Hematopoietic multipotent progenitor cell (in vitro differentiated cells): ENCODE measurements around the gene ARHGEF16. TPM values are rescaled to one million over a fixed set of nuclear protein-coding genes. Genes with fewer than 3 reads are reported as not detected.

Source experiments
- DNase-seq, 3 donors: peaks; one replicate each; pipeline ENCODE4 v3.0.0-alpha.2; 2011 to 2015; ENCODE audit warnings: low read depth in 2 of 3, low spot score in 2 of 3
- total RNA-seq: library from RNA; depleted of rRNA; stranded (reverse); fragments of >200 nt; gene quantifications from one replicate; pipeline ENCODE4 v1.2.3, GENCODE V29; 2012

ARHGEF16 gene
- total RNA-seq, 1 donor: 0.27 TPM

DNA sequence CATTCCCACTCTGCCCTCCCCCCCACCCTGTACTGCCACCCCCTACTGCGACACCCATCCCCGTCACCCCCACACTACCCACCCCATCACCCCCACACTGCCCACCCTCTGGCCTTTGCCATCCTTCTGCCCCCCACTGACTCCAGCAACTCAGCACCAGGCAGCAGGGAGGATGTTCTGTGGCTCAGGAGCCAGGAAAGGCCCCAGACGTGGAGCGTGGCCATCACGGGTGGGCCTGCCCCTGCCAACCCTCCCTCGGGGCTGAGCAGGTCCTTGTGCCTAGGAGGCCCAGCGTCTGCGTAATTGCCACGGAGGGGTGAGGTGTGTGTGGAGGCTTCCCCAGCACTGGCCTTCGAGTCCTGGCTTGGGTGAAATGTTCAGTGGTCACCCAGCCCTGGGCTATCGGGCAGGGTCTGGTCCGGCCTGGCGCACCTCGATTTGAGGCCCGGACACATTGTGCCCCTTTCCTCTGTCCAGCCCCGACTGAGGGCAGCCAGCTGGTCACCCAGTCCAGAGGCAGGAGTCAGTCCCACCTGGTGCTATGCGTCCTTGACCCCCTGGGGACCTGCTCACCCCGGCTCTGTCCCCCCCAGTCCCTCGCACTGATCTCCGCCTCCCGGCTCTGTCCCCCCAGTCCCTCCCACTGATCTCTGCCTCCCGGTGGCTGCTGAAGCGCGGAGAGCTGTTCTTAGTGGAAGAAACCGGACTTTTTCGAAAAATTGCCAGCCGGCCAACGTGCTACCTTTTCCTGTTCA, 23.0 kb downstream of the ARHGEF16 start:
- DNase-seq: no peak

DNA sequence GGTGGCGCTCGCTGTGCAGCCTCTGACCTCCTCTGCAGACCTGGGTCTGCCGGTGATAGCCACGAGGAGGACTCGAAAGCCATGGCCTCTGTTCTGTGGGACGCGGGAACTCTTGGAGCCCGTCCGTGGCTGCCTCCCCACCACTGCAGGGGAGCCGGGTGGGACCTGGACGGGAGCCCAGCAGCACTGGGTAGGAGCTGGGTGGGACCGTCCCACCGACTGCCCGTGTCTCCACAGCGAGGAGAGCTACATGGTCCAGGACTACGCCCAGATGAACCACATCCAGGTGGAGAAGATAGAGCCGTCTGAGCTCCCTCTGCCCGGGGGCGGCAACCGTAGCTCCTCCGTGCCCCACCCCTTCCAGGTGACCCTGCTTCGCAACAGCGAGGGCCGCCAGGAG, 23.7 kb downstream of the ARHGEF16 start:
- DNase-seq: no peak

DNA sequence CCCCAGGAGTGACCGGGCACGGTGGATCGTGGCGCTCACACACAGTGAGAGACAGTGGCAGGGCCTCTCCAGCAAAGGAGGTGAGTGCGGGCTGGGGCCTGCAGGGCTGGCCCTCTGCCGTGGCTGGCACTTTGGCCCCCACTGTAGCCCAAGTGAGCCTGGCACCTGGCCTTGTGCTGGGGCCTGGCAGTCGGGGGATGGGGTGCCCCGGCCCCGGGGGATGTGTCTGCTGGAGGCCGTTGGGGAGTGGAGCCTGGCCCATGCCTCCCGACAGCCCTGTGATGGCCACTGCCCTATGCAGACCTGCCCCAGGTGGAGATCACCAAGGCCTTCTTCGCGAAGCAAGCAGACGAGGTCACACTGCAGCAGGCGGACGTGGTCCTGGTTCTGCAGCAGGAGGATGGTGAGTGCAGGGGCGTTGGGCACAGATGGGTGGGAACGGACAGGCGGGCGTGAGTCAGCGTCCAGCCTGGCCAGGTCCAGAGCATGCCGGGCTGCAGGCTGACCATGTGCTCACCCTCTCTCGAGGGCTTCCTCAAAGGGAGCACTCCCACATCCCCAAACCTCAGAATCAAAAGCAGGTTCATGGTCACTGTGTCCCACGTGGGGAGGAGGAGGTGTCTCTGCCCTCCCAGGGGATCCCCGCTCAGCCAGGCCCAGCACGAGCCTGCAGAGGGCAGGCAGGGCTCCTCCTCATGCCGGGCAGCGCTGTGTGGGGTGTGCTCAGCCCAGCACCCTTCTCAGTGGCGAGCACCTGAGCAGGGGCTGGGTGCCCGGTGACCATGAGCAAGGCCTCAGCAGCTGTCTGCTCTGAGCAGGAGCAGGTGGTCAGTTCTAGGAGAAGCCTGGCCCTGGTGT, 25.3 kb downstream of the ARHGEF16 start:
- DNase-seq: no peak

DNA sequence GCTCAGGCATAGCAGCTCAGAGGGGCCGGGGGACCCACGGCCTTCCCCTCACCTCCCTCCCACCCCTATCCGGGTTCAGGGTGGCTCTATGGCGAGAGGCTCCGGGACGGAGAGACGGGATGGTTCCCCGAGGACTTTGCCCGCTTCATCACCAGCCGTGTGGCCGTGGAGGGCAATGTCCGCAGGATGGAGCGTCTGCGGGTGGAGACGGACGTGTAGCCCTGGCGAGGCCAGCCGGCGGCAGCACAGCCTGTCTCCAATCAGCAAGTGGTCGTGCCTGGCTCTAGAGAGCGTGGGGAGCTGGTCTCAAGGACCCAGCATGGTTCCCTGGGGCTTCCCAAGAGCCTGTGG, 25.9 kb downstream of the ARHGEF16 start:
- no peak for DNase-seq

DNA sequence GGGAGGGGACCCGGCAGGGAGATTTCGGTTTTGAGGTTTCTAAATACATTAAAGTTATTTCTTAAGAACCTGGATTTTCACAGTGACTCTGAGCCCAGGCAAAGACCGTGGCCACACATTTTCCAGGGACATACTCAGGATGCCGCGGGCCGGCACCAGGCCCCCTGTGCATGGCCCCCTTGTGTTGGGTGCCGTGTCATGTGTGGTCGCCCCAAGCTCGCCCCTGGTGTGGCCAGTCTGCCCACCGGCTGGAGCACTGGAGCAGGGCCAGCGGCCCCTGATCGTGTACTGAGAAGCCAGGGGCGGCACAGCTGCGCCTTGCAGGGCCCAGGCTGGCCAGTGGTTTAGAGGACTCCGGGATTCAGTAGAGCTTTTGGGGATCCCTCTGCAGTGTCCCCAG, 26.6 kb downstream of the ARHGEF16 start:
- no peak for DNase-seq

DNA sequence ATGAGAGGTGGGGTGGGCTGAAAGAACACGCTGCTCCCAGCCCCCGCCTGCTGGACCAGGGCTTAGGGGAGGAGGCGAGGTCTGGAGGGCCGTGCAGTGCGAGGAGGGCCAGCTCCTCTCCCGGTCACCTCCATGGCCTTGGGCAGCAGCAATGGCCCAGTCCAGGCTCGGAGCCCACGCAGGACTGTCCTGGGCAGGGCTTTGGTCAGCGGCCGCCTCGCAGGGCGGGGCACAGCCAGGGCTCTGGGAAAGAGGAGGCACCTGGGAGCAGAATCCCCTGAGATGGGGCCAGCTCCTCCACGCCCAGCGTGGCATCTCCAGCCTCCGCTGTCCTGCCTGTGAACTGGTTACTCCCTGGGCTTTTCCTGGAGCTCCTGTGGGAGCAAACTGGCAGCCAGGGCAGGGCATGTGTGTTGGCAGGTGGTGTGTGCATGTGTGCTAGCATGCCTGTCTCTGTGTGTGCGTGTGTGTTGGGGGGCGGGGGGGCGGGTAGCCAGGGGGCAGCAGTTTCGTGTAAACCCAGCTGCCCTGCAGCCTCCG, 27.4 kb downstream of the ARHGEF16 start:
- DNase-seq: no peak

DNA sequence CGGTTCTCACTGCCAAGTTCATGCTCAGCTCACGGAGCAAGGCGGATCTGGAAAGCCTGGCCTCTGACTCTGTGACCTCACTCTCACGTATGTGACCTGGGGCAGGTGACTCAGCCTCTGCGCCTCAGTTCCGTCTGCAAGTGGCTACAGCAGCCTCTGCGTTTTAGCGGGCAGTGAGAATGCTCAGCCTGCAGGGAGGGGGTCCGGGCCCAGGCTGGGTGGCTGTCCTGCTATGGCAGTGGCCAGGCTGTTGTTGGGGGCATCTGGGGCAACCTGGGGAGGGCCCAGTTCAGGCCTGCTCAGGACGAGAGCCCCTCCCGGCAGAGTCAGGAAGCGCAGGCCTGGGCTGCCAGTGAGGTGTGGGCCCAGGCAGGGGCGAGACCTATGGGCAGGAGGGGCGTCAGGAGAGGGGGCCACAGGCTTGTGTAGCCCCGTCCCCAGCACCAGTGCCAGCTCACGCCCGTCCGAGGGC, 27.9 kb downstream of the ARHGEF16 start:
- peak in 1 of 3 donors; percentile 35 for DNase-seq

DNA sequence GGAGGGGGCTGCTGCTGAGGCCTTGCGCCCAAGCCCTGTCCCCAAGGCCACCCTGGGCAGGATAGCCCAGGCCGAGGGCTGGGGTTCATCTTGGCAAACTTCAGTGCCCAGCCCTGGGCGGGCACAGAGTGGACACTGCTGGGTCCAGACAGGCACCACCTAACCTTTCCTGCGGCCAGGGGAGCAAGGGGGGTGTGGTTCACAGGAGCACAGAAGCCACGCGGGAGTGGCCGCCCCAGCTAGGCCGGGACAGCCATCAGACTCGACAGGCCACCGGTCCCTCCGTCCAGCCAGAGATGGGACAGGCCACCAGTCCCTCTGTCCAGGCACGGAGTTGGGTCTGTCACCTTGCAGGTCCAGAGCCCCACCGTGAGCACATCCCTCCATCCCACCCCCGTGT, 28.9 kb downstream of the ARHGEF16 start:
- DNase-seq: no peak

DNA sequence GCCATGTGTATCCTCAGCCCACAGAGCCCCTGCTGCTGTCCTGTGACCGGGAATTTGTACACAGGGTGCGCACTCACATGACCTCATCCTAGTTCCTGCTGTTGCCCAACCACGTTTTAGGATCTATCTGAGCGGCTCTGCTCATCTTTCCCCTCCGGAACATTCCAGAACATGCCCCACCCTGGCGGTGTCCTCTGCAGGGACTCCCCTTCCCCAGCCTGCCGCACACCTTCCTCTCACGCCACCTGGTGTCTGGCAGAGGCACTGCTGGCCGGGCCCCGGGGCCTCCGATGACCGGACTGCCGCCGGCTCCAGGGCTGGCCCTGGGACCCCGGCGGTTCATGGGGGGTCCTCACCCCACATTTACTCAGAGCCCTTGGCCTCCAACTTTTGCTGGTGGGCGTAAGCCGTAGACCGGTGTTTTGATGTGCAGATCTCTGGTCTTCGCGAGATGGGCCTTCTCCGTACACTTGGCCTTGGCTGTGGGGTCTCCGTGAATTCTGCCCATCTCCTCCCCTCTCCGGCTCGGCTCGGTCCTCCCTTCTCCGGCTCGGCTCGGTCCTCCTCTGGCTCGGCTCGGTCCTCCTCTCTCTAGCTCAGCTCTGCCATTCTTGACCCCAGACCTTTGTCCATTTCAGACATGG, 29.5 kb downstream of the ARHGEF16 start:
- DNase-seq: peak in 1 of 3 donors; percentile 49

DNA sequence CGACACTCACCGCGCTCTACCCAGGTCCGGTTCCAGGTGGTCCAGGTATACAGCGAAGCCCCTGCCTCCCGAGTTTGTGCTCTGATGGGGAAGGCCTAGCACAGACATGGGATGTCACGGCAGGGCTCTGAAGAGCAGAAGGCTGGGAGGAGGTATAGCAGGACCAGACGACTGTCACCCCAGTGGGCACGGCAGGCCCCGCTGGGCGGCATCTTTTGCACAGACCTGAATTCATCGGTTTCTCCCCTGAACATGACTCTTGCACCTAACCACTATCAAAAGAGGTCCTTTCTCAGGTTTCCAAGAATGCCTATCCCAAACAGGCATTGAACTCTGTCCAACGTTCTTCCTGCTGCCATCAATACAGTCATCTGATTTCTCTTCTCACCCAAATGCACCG, 30.6 kb downstream of the ARHGEF16 start:
- DNase-seq: no peak

DNA sequence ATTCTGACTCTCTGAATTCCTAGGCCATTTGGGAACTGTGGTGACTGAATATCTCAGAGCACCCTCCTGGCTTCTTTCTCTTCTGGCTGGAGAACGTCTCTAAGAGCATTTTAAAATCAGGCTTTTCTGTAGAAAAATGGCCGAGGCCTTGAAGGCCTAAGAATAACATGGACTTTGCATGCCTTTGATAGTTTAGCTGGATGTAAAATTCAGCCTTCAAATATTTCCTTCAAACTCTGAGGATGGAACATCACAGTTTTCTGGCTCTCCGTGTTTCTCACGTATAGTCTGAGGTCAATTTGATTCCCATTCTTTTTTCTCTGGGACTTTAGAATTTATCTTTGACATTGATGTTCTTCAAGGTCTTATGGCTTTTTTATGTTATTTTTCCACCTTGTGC, 34.0 kb downstream of the ARHGEF16 start:
- DNase-seq: no peak

DNA sequence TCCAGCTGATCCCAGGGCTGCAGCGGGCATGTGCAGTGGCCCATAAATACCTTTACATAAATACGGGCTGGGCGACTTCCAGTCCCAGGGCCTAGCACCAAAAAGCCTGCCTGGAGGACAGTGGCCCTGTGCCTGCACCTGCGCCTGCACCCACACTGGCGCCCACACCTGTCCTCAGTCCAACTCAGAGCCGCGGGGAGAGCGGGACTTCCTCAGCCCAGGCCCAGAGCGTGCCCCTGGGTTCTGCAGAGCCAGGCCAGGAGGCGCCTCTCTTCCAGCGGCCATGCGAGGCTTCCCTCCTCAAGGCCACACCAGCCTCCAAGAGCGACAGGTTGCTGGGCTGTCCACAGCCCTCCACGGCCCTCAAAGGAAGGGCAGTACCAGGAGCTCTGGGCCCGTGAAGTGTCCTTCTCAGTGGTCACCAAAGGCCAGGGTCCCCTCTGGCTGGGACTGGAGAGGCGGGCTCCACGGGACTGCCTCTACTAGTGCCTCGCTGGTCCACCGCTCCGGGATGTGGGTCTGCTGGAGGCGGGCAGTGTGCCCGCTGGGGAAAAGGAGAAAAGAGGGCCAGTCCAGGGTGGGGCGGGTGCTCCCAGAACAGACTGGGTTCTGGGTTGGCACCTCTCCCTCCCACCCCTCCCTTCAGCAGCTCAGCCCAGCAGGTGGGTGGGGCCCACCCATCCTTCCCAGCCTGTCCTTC, 35.7 kb downstream of the ARHGEF16 start:
- no peak for DNase-seq

DNA sequence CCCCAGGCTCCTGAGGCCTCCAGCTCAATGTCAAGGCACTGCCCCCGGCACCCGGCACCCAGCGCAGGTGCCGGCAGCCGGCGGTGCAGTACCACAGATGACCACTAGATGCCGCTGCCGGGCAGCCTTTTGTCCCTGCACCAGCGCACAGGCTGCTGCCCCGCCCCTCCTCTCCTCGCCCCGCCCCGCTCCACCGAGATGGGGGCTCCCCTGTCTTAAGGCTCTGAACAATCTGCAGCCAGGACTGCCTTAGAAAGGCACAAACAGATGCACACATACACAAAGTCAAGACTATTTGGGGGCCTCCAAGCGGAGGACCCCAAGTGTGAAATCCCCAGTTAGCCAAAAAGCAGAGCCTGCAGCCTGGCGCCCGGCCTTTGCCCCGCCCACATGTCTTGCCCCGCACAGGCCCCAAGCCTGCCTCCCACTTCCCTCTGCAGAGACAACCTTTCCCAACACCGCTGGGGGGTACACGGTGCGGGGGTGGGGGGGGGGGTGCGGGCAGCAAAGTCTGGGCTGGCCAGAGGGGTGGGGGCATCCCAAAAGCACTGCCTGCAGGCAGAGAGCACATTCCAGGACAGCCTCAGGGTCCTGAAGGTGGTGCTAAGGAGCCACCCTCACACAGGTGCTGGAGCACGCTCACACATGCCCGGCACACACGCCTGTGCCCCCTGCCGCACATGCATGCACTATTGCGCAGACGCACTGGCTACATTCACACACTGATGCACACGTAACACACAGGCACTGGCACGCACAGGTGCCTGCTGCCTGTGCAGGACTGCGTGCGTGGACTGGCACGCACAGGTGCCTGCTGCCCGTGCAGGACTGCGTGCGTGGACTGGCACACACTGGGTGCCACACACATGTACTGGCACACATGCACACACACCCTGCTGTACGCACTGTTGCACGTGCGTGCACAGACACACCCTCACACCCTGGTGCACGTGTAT, 37.1 kb downstream of the ARHGEF16 start:
- peak; percentile 69 to 84 (median 75) for DNase-seq

DNA sequence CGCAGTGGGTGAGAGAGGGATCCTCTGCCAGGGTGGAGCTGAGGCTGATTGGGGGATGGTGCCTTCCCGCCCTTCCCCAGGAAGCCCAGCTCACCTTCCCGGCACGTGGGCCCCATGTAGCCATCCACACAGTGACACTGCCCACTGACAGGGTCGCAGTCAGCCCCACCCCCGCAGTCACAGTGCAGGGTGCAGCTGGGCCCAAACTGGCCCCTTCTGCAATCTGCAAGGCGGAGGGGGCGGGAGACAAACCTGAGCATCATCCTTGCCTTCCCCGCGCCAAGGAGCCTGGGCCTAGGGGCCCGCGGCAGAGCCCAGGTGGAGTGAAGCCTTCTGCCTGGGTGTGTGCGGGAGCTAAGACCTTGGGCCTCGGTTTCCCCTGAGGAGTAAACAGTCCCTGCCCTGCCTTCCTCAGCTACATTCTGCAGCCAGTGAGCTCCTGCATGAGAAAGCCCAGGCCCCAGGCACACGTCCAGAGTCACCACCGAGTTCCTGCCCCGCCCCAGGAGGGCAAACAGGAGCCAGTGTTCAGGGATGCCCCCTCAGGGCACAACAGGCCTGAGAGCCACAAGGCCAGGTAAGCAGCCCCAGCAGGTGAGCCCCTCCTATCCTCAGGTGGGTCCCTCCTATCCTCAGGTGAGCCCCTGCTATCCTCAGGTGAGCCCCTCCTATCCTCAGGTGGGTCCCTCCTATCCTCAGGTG, 38.2 kb downstream of the ARHGEF16 start:
- no peak for DNase-seq

DNA sequence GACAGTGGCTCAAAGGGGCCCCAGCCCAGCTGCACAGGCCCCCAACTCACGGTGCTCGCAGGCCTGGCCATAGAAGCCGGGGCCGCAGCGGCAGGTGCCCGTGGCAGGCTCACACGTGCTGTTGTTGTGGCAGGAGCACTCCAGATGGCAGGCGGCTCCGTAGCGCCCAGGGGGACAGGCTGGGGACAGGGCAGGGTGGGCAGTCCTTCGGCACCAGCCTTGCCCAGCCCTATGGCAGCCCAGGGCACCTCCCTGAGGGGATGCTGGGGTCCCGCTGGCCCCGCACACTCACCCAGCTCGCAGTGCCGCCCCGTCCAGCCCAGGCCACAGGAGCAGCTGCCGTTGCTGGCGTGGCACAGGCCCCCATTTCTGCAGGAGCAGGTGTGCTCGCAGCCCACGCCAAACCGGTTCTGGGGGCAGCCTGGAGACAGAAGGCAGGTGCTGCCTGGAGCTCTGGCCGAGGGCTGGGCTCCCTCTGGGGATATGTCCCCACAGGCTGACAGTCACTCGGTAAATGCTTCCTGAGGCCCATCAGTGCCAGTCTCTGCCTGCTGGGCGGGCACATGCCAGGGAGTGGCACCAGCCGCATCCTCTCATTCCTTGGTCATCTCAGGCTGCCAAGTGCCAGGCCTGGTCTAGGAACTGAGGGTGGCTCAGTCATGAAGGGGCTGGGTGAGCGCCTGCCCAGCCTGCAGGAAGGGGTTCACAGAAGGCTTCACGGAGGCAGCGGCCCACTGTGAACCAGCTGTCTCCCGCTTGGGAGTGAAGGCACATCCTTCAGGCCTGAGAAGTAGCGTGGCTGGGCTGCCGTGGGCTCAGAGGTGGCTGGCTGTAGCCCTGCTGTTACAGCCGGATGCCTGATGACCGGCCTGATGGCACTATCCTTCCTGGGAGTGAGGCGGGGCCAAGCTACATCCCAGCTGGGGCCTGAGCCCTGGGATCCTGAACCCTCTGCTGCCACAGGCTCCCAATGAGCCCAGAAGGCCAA, 40.1 kb downstream of the ARHGEF16 start:
- DNase-seq: no peak

DNA sequence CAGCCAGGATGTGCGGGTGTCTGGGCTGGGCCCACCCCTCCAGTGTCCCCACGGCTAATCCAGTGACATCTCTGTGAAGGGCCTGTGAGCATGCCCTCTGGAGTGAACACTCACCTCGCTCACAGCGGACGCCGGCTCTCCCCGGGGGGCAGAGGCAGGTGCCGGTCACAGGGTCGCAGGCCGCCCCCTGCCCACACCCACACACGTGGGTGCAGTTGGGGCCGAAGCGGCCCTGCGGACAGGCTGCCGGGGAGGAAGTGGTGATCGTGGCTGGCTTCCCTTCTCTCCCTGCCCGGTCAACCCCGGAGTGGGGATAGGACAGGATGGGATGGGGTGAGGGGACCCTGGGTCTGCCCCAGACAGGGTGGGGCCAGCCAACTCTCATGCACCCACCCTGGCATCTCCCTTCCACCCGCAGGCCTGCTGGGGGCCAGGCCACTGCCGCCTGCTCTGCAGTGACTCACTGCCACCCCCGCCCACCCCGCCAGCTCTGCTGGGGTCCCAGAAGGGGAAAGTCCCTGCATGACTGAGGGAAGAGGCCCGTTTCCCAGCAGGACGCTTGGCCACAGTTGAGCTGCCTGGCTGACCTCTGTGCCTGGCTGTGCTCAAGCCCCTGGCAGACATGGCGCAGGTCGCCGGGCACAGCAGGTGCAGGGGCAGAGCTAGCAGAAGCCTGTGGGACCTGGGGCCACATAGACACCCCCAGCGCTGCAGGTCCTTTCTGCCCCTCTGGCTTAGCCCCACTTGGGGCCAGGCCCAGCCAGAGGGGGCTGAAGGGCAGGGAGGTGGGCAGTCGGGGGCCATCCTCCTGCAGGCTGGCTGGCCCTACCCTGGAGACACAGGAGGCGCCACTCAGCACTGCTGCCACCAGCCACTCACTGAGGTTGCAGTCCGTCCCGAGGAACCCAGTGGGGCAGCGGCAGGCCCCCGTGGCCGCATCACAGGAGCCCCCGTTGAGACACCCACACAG, 41.6 kb downstream of the ARHGEF16 start:
- DNase-seq: no peak
